ENCODE results near the gene WAS.
"Not testable (repeated sequence)": the region's sequence is repeated elsewhere in the genome, so short reads cannot be mapped to it uniquely, and the experiment has no call there.

Gene WAS

DNA sequence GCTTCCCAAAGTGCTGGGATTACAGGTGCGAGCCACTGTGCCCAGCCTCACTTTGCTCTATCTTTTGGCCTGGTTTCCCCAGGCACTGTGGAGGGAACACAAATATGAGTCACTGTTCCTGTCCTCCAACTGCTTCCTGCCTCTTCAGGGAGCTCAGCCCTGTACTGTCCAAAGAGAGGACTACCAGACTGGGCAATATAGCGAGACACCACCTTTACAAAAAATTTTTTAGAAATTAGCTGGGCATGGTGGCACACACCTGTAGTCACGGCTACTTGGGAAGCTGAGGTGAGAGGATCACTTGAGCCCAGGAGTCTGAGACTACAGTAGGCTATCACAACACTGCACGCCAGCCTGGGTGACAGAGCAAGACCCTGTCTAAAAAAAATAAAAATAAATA lies 16.9 kb upstream of the WAS start:
- Histone ChIP-seq H3K4me3 (replicated peaks; ENCODE audit: insufficient read depth, low read length) (no peak overlapping the region), H3K27me3 (ENCODE audit: insufficient read depth, poor library complexity, severe bottlenecking) (no peaks in the 10 kb centered on the region), H3K27ac (replicated peaks) (no peak overlapping the region)
- no peak for DNase-seq (ENCODE audit: low read depth in 1 of 2, low spot score in 1 of 2)
- TF ChIP-seq GABPA (IDR thresholded peaks at IDR 0.05; ENCODE audit: low read depth), result no peak
- TF ChIP-seq, protein P1, sequence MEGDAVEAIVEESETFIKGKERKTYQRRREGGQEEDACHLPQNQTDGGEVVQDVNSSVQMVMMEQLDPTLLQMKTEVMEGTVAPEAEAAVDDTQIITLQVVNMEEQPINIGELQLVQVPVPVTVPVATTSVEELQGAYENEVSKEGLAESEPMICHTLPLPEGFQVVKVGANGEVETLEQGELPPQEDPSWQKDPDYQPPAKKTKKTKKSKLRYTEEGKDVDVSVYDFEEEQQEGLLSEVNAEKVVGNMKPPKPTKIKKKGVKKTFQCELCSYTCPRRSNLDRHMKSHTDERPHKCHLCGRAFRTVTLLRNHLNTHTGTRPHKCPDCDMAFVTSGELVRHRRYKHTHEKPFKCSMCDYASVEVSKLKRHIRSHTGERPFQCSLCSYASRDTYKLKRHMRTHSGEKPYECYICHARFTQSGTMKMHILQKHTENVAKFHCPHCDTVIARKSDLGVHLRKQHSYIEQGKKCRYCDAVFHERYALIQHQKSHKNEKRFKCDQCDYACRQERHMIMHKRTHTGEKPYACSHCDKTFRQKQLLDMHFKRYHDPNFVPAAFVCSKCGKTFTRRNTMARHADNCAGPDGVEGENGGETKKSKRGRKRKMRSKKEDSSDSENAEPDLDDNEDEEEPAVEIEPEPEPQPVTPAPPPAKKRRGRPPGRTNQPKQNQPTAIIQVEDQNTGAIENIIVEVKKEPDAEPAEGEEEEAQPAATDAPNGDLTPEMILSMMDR (IDR thresholded peaks at IDR 0.05; ENCODE audit: insufficient read depth, low read length), result no peak

DNA sequence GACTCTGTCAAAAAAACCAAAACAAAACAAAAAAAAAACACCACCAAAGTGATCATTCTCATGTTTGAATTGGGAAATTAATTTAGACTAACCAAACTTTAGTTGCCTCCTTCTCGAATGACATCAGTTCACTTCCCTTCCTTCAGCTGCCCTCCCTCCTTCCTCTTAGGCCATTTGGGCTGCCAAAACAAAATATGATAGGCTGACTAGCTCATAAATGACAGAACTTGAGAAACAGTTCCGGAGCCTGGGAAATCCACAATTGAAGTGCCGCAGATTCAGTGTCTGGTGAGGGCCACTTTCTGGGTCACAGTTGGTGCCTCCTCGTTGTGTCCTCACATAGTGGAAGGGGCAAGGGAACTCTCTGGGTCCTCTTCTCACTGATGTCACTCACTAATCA lies 16.1 kb upstream of the WAS start:
- peak in 1 of 2 experiments; percentile 56 for DNase-seq (ENCODE audit: low read depth in 1 of 2, low spot score in 1 of 2)
- Histone ChIP-seq H3K27me3 (ENCODE audit: insufficient read depth, poor library complexity, severe bottlenecking) (no peaks in the 10 kb centered on the region), H3K4me3 (replicated peaks; ENCODE audit: insufficient read depth, low read length) (no peak overlapping the region), H3K27ac (replicated peaks) (no peak overlapping the region; the same call in 1 of the 2 replicates)
- no peak for TF ChIP-seq SPI1 (IDR thresholded peaks at IDR 0.05; ENCODE audit: borderline replicate concordance, low read depth)
- no peak for TF ChIP-seq GABPA (IDR thresholded peaks at IDR 0.05; ENCODE audit: low read depth)
- TF ChIP-seq, protein P2, sequence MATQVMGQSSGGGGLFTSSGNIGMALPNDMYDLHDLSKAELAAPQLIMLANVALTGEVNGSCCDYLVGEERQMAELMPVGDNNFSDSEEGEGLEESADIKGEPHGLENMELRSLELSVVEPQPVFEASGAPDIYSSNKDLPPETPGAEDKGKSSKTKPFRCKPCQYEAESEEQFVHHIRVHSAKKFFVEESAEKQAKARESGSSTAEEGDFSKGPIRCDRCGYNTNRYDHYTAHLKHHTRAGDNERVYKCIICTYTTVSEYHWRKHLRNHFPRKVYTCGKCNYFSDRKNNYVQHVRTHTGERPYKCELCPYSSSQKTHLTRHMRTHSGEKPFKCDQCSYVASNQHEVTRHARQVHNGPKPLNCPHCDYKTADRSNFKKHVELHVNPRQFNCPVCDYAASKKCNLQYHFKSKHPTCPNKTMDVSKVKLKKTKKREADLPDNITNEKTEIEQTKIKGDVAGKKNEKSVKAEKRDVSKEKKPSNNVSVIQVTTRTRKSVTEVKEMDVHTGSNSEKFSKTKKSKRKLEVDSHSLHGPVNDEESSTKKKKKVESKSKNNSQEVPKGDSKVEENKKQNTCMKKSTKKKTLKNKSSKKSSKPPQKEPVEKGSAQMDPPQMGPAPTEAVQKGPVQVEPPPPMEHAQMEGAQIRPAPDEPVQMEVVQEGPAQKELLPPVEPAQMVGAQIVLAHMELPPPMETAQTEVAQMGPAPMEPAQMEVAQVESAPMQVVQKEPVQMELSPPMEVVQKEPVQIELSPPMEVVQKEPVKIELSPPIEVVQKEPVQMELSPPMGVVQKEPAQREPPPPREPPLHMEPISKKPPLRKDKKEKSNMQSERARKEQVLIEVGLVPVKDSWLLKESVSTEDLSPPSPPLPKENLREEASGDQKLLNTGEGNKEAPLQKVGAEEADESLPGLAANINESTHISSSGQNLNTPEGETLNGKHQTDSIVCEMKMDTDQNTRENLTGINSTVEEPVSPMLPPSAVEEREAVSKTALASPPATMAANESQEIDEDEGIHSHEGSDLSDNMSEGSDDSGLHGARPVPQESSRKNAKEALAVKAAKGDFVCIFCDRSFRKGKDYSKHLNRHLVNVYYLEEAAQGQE (IDR thresholded peaks at IDR 0.05; ENCODE audit: insufficient replicate concordance, low read depth), result no peak
- no peak for TF ChIP-seq POLR2AphosphoS5 (IDR thresholded peaks at IDR 0.05; ENCODE audit: low read depth)
- TF ChIP-seq, protein P1 (IDR thresholded peaks at IDR 0.05; ENCODE audit: insufficient read depth, low read length), result no peak

DNA sequence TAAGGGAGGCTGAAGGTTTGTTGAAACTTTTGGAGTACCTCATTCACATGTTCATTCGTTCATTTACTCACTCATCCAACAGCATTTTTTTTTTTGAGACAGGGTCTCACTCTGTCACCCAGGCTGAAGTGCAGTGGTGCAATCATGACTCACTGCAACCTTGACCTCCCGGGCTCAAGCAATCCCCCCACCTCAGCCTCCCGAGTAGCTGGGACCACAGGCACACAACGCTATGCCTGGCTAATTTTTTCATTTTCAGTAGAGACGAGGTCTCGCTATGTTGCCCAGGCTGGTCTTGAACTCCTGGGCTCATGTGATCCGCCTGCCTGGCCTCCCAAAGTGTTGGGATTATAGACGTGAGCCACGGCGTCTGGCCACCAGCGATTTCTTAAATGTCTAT lies 15.4 kb upstream of the WAS start:
- H3K27ac ChIP-seq (replicated peaks); DNase-seq (ENCODE audit: low read depth in 1 of 2, low spot score in 1 of 2); H3K27me3 ChIP-seq (ENCODE audit: insufficient read depth, poor library complexity, severe bottlenecking); H3K4me3 ChIP-seq (replicated peaks; ENCODE audit: insufficient read depth, low read length): not testable (repeated sequence)

DNA sequence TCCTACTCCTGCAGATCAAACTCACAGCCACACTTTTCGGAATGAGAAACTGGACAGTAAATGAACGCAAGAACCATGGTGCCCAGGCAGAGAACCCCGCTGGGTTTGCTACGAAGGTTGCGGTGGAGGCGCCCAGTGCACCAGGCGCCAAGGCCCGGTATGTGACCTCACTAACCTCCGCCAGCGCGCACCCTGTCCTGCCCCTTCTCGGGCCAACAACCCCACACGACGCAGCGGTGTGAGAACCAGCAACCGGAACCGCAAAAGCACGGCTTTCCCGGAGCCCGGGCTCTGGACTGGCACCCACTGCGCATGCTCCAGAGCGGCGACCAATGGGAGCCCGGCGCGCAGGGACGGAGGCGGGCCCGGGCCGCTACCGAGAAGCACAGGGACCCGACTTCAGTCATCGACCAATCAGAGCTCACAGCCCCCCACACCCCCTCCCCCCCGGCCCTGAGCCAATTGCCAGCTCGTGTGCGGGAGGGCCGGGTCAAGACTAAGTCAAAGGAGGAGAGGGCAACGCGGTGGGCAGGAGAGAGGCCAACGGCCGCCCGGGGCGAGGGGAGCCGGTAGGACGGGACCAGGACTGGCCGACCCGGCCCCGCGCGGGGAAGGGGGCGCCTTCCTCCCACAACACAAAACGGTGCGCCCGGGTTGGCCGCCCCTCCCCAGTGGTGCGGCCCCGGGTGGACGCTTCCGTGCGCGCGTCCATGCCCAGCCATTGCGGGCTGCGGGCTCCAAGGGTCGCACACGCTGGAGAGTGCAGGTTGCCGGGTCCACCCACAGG lies 7.3 kb upstream of the WAS start:
- Histone ChIP-seq H3K27me3 (ENCODE audit: insufficient read depth, poor library complexity, severe bottlenecking) (no peaks in the 10 kb centered on the region), H3K4me3 (replicated peaks; ENCODE audit: insufficient read depth, low read length) (peak overlapping the region; percentile 69), H3K27ac (replicated peaks) (peak overlapping the region; percentile 91)
- TF ChIP-seq POLR2AphosphoS5 (IDR thresholded peaks at IDR 0.05; ENCODE audit: low read depth), result peak; percentile 54
- TF ChIP-seq, protein P1 (IDR thresholded peaks at IDR 0.05; ENCODE audit: insufficient read depth, low read length), result no peak
- TF ChIP-seq SPI1 (IDR thresholded peaks at IDR 0.05; ENCODE audit: borderline replicate concordance, low read depth), result no peak
- TF ChIP-seq GABPA (IDR thresholded peaks at IDR 0.05; ENCODE audit: low read depth), result no peak
- TF ChIP-seq, protein P2 (IDR thresholded peaks at IDR 0.05; ENCODE audit: insufficient replicate concordance, low read depth), result no peak
- DNase-seq (ENCODE audit: low read depth in 1 of 2, low spot score in 1 of 2), result peak; percentile 77 to 89
